ENCODE measurements around the gene SLC25A21.

SLC25A21 gene

GRCh38 chr14:36855396-36855795, 317.0 kb downstream of the SLC25A21 start:
- CTCF ChIA-PET: no interaction called here
- Histone ChIP-seq H3K27me3 (replicated peaks in 2 of 5; ENCODE audit: control insufficient read depth in 4 of 5, insufficient read depth in 5 of 5, low read length in 4 of 5) (peaks cover 0 to 6% (median 0%) of the 10 kb centered on the region in 5 experiments), H3K36me3 (ENCODE audit: control insufficient read depth in 4 of 4, insufficient read depth in 4 of 4, low read length in 3 of 4) (no peaks in the 10 kb centered on the region), H3K4me3 (ENCODE audit: control insufficient read depth in 1 of 7, extremely low read depth in 1 of 7, insufficient read depth in 4 of 7, low read depth in 2 of 7, low read length in 6 of 7) (no peak overlapping the region), H3K4me1 (ENCODE audit: control extremely low read depth in 1 of 4, control insufficient read depth in 4 of 4, insufficient read depth in 4 of 4, low read length in 3 of 4) (no peaks in the 10 kb centered on the region), H3K27ac (ENCODE audit: insufficient read depth in 1 of 2, low read depth in 1 of 2, low read length in 2 of 2, poor library complexity in 1 of 2, severe bottlenecking in 2 of 2) (no peak overlapping the region), H3K9me3 (ENCODE audit: control extremely low read depth in 1 of 5, control insufficient read depth in 4 of 5, insufficient read depth in 2 of 5, low read depth in 1 of 5, low read length in 4 of 5) (no peaks in the 10 kb centered on the region)
- WGBS (ENCODE audit: insufficient coverage): 92% methylated on average over 2 of the region's 3 CpGs
- DNase-seq: no peak
- POLR2A ChIA-PET: no interaction called here

GRCh38 chr14:36852981-36853691, 319.3 kb downstream of the SLC25A21 start:
- DNase-seq: no peak
- no peaks in the 10 kb centered on the region for H3K36me3 ChIP-seq (ENCODE audit: control insufficient read depth in 4 of 4, insufficient read depth in 4 of 4, low read length in 3 of 4)
- no peaks in the 10 kb centered on the region for H3K4me1 ChIP-seq (ENCODE audit: control extremely low read depth in 1 of 4, control insufficient read depth in 4 of 4, insufficient read depth in 4 of 4, low read length in 3 of 4)
- H3K27ac ChIP-seq (ENCODE audit: insufficient read depth in 1 of 2, low read depth in 1 of 2, low read length in 2 of 2, poor library complexity in 1 of 2, severe bottlenecking in 2 of 2): no peak overlapping the region
- peaks cover 0 to 6% (median 0%) of the 10 kb centered on the region in 5 experiments for H3K27me3 ChIP-seq (replicated peaks in 2 of 5; ENCODE audit: control insufficient read depth in 4 of 5, insufficient read depth in 5 of 5, low read length in 4 of 5)
- POLR2A ChIA-PET: no interaction called here
- WGBS (ENCODE audit: insufficient coverage): 72% methylated on average over 5 of the region's 5 CpGs
- no peaks in the 10 kb centered on the region for H3K9me3 ChIP-seq (ENCODE audit: control extremely low read depth in 1 of 5, control insufficient read depth in 4 of 5, insufficient read depth in 2 of 5, low read depth in 1 of 5, low read length in 4 of 5)
- CTCF ChIA-PET: no interaction called here
- no peak overlapping the region for H3K4me3 ChIP-seq (ENCODE audit: control insufficient read depth in 1 of 7, extremely low read depth in 1 of 7, insufficient read depth in 4 of 7, low read depth in 2 of 7, low read length in 6 of 7)

- CTCF ChIA-PET: no interaction called here
- no peak for DNase-seq
- Histone ChIP-seq H3K27ac (ENCODE audit: insufficient read depth in 1 of 2, low read depth in 1 of 2, low read length in 2 of 2, poor library complexity in 1 of 2, severe bottlenecking in 2 of 2) (no peak overlapping the region), H3K4me1 (ENCODE audit: control extremely low read depth in 1 of 4, control insufficient read depth in 4 of 4, insufficient read depth in 4 of 4, low read length in 3 of 4) (no peaks in the 10 kb centered on the region), H3K27me3 (replicated peaks in 2 of 5; ENCODE audit: control insufficient read depth in 4 of 5, insufficient read depth in 5 of 5, low read length in 4 of 5) (peaks cover 0 to 2% (median 0%) of the 10 kb centered on the region in 5 experiments), H3K9me3 (ENCODE audit: control extremely low read depth in 1 of 5, control insufficient read depth in 4 of 5, insufficient read depth in 2 of 5, low read depth in 1 of 5, low read length in 4 of 5) (no peaks in the 10 kb centered on the region), H3K36me3 (ENCODE audit: control insufficient read depth in 4 of 4, insufficient read depth in 4 of 4, low read length in 3 of 4) (no peaks in the 10 kb centered on the region), H3K4me3 (ENCODE audit: control insufficient read depth in 1 of 7, extremely low read depth in 1 of 7, insufficient read depth in 4 of 7, low read depth in 2 of 7, low read length in 6 of 7) (no peak overlapping the region)
- POLR2A ChIA-PET: no interaction called here
- 96% methylated on average over 4 of the region's 5 CpGs for WGBS (ENCODE audit: insufficient coverage)
These were observed 324.2 kb downstream of the SLC25A21 start for GRCh38 chr14:36848213-36848612.

GRCh38 chr14:36847366-36847765, 325.0 kb downstream of the SLC25A21 start:
- ChIA-PET CTCF (no interaction called here), POLR2A (no interaction called here)
- H3K27me3 ChIP-seq (replicated peaks in 2 of 5; ENCODE audit: control insufficient read depth in 4 of 5, insufficient read depth in 5 of 5, low read length in 4 of 5): peaks cover 0 to 2% (median 0%) of the 10 kb centered on the region in 5 experiments
- H3K4me1 ChIP-seq (ENCODE audit: control extremely low read depth in 1 of 4, control insufficient read depth in 4 of 4, insufficient read depth in 4 of 4, low read length in 3 of 4): no peaks in the 10 kb centered on the region
- H3K9me3 ChIP-seq (ENCODE audit: control extremely low read depth in 1 of 5, control insufficient read depth in 4 of 5, insufficient read depth in 2 of 5, low read depth in 1 of 5, low read length in 4 of 5): no peaks in the 10 kb centered on the region
- 78% methylated on average over 3 of the region's 3 CpGs for WGBS (ENCODE audit: insufficient coverage)
- no peak overlapping the region for H3K4me3 ChIP-seq (ENCODE audit: control insufficient read depth in 1 of 7, extremely low read depth in 1 of 7, insufficient read depth in 4 of 7, low read depth in 2 of 7, low read length in 6 of 7)
- DNase-seq: no peak
- no peak overlapping the region for H3K27ac ChIP-seq (ENCODE audit: insufficient read depth in 1 of 2, low read depth in 1 of 2, low read length in 2 of 2, poor library complexity in 1 of 2, severe bottlenecking in 2 of 2)
- no peaks in the 10 kb centered on the region for H3K36me3 ChIP-seq (ENCODE audit: control insufficient read depth in 4 of 4, insufficient read depth in 4 of 4, low read length in 3 of 4)

GRCh38 chr14:36845356-36846012, 326.9 kb downstream of the SLC25A21 start:
- Histone ChIP-seq H3K9me3 (ENCODE audit: control extremely low read depth in 1 of 5, control insufficient read depth in 4 of 5, insufficient read depth in 2 of 5, low read depth in 1 of 5, low read length in 4 of 5) (no peaks in the 10 kb centered on the region), H3K4me3 (ENCODE audit: control insufficient read depth in 1 of 7, extremely low read depth in 1 of 7, insufficient read depth in 4 of 7, low read depth in 2 of 7, low read length in 6 of 7) (no peak overlapping the region), H3K27ac (ENCODE audit: insufficient read depth in 1 of 2, low read depth in 1 of 2, low read length in 2 of 2, poor library complexity in 1 of 2, severe bottlenecking in 2 of 2) (no peak overlapping the region), H3K36me3 (ENCODE audit: control insufficient read depth in 4 of 4, insufficient read depth in 4 of 4, low read length in 3 of 4) (no peaks in the 10 kb centered on the region), H3K4me1 (ENCODE audit: control extremely low read depth in 1 of 4, control insufficient read depth in 4 of 4, insufficient read depth in 4 of 4, low read length in 3 of 4) (no peaks in the 10 kb centered on the region), H3K27me3 (replicated peaks in 2 of 5; ENCODE audit: control insufficient read depth in 4 of 5, insufficient read depth in 5 of 5, low read length in 4 of 5) (peaks cover 0 to 2% (median 0%) of the 10 kb centered on the region in 5 experiments)
- POLR2A ChIA-PET: no interaction called here
- WGBS (ENCODE audit: insufficient coverage): 95% methylated on average over 4 of the region's 5 CpGs
- no peak for DNase-seq
- CTCF ChIA-PET: no interaction called here

- no peaks in the 10 kb centered on the region for H3K4me1 ChIP-seq (ENCODE audit: control extremely low read depth in 1 of 4, control insufficient read depth in 4 of 4, insufficient read depth in 4 of 4, low read length in 3 of 4)
- peaks cover 0 to 2% (median 0%) of the 10 kb centered on the region in 5 experiments for H3K27me3 ChIP-seq (replicated peaks in 2 of 5; ENCODE audit: control insufficient read depth in 4 of 5, insufficient read depth in 5 of 5, low read length in 4 of 5)
- no peak overlapping the region for H3K27ac ChIP-seq (ENCODE audit: insufficient read depth in 1 of 2, low read depth in 1 of 2, low read length in 2 of 2, poor library complexity in 1 of 2, severe bottlenecking in 2 of 2)
- no peak overlapping the region for H3K4me3 ChIP-seq (ENCODE audit: control insufficient read depth in 1 of 7, extremely low read depth in 1 of 7, insufficient read depth in 4 of 7, low read depth in 2 of 7, low read length in 6 of 7)
- WGBS (ENCODE audit: insufficient coverage): 94% methylated on average over 4 of the region's 6 CpGs
- no peak for DNase-seq
- POLR2A ChIA-PET: no interaction called here
- CTCF ChIA-PET: no interaction called here
- H3K36me3 ChIP-seq (ENCODE audit: control insufficient read depth in 4 of 4, insufficient read depth in 4 of 4, low read length in 3 of 4): no peaks in the 10 kb centered on the region
- H3K9me3 ChIP-seq (ENCODE audit: control extremely low read depth in 1 of 5, control insufficient read depth in 4 of 5, insufficient read depth in 2 of 5, low read depth in 1 of 5, low read length in 4 of 5): no peaks in the 10 kb centered on the region
These were observed 327.8 kb downstream of the SLC25A21 start for GRCh38 chr14:36844443-36845195.

- no peak for DNase-seq
- no peaks in the 10 kb centered on the region for H3K36me3 ChIP-seq (ENCODE audit: control insufficient read depth in 4 of 4, insufficient read depth in 4 of 4, low read length in 3 of 4)
- no peak overlapping the region for H3K4me3 ChIP-seq (ENCODE audit: control insufficient read depth in 1 of 7, extremely low read depth in 1 of 7, insufficient read depth in 4 of 7, low read depth in 2 of 7, low read length in 6 of 7)
- CTCF ChIA-PET: no interaction called here
- H3K9me3 ChIP-seq (ENCODE audit: control extremely low read depth in 1 of 5, control insufficient read depth in 4 of 5, insufficient read depth in 2 of 5, low read depth in 1 of 5, low read length in 4 of 5): no peaks in the 10 kb centered on the region
- H3K27me3 ChIP-seq (replicated peaks in 2 of 5; ENCODE audit: control insufficient read depth in 4 of 5, insufficient read depth in 5 of 5, low read length in 4 of 5): peaks cover 0 to 2% (median 0%) of the 10 kb centered on the region in 5 experiments
- H3K27ac ChIP-seq (ENCODE audit: insufficient read depth in 1 of 2, low read depth in 1 of 2, low read length in 2 of 2, poor library complexity in 1 of 2, severe bottlenecking in 2 of 2): no peak overlapping the region
- 100% methylated on average over 1 of the region's 1 CpG for WGBS (ENCODE audit: insufficient coverage)
- POLR2A ChIA-PET: no interaction called here
- no peaks in the 10 kb centered on the region for H3K4me1 ChIP-seq (ENCODE audit: control extremely low read depth in 1 of 4, control insufficient read depth in 4 of 4, insufficient read depth in 4 of 4, low read length in 3 of 4)
These were observed 329.0 kb downstream of the SLC25A21 start for GRCh38 chr14:36843410-36843809.

Measured in common myeloid progenitor, CD34-positive (primary cell).